Measurements from ENCODE around the gene TOLLIP.

The TOLLIP gene

GRCh38 chr11:1281974-1282365 lies 27.5 kb downstream of the TOLLIP start:
- no peak overlapping the region for H3K4me3 ChIP-seq (ENCODE audit: low read depth, low read length)
- no peak for TF ChIP-seq CTCF (IDR thresholded peaks at IDR 0.05; ENCODE audit: low read depth, low read length)

GRCh38 chr11:1281326-1281973 lies 28.0 kb downstream of the TOLLIP start:
- TF ChIP-seq CTCF (IDR thresholded peaks at IDR 0.05; ENCODE audit: low read depth, low read length): no peak
- H3K4me3 ChIP-seq (ENCODE audit: low read depth, low read length): no peak overlapping the region

- H3K4me3 ChIP-seq (ENCODE audit: low read depth, low read length): no peak overlapping the region
- no peak for TF ChIP-seq CTCF (IDR thresholded peaks at IDR 0.05; ENCODE audit: low read depth, low read length)
These were observed 29.1 kb downstream of the TOLLIP start for GRCh38 chr11:1280116-1281035.

GRCh38 chr11:1279674-1280055 lies 29.8 kb downstream of the TOLLIP start:
- no peak for TF ChIP-seq CTCF (IDR thresholded peaks at IDR 0.05; ENCODE audit: low read depth, low read length)
- H3K4me3 ChIP-seq (ENCODE audit: low read depth, low read length): no peak overlapping the region

GRCh38 chr11:1278766-1279673 lies 30.4 kb downstream of the TOLLIP start:
- no peak for TF ChIP-seq CTCF (IDR thresholded peaks at IDR 0.05; ENCODE audit: low read depth, low read length)
- H3K4me3 ChIP-seq (ENCODE audit: low read depth, low read length): no peak overlapping the region

GRCh38 chr11:1277936-1278512 lies 31.4 kb downstream of the TOLLIP start:
- H3K4me3 ChIP-seq (ENCODE audit: low read depth, low read length): no peak overlapping the region
- no peak for TF ChIP-seq CTCF (IDR thresholded peaks at IDR 0.05; ENCODE audit: low read depth, low read length)

Measured in WI38 (cell line).